Karpas-422 (cell line): ENCODE measurements around the gene PTPRCAP. TPM values are rescaled to one million over a fixed set of nuclear protein-coding genes. Genes with fewer than 3 reads are reported as not detected.
"Not testable (repeated sequence)": the region's sequence is repeated elsewhere in the genome, so short reads cannot be mapped to it uniquely, and the experiment has no call there.

Experiments used
- DNase-seq: peaks from one replicate; pipeline ENCODE4 v3.0.0-alpha.2; 2015
- H2AFZ ChIP-seq: fragments of 200-600 bp; sonication (generic); 2 replicates; pipeline ENCODE4 v1.6.1; 2014; ENCODE audit warnings: antibody characterized with exemption, low read length, mixed read lengths
- H3K27ac ChIP-seq: fragments of 200-600 bp; sonication (generic); 2 replicates; pipeline ENCODE4 v1.5.1; 2014; ENCODE audit warnings: mild to moderate bottlenecking, low read length, moderate library complexity
- H3K27me3 ChIP-seq: fragments of 200-600 bp; sonication (generic); 2 replicates; pipeline ENCODE4 v1.6.1; 2014; ENCODE audit warnings: low read length, mixed read lengths
- H3K36me3 ChIP-seq: fragments of 200-600 bp; sonication (generic); 2 replicates; pipeline ENCODE4 v1.6.1; 2014; ENCODE audit warnings: low read length, mixed read lengths; ENCODE audit not compliant: insufficient read depth
- H3K4me1 ChIP-seq: fragments of 200-600 bp; sonication (generic); 2 replicates; pipeline ENCODE4 v1.6.1; 2014; ENCODE audit warnings: mild to moderate bottlenecking, low read length, mixed read lengths
- H3K4me2 ChIP-seq: fragments of 200-600 bp; sonication (generic); 2 replicates; pipeline ENCODE4 v1.6.1; 2014; ENCODE audit warnings: low read length, low read depth, mild to moderate bottlenecking; ENCODE audit not compliant: poor library complexity, severe bottlenecking
- H3K4me3 ChIP-seq: fragments of 200-600 bp; sonication (generic); 2 replicates; pipeline ENCODE4 v1.5.1; 2014; ENCODE audit warnings: mild to moderate bottlenecking, antibody characterized with exemption, low read length, mixed read lengths
- H3K79me2 ChIP-seq: fragments of 200-600 bp; sonication (generic); 2 replicates; pipeline ENCODE4 v1.6.1; 2014; ENCODE audit warnings: mild to moderate bottlenecking, low read length, mixed read lengths
- H3K9ac ChIP-seq: fragments of 200-600 bp; sonication (generic); 2 replicates; pipeline ENCODE4 v1.6.0; 2014; ENCODE audit warnings: low read length
- H3K9me2 ChIP-seq: fragments of 200-600 bp; sonication (generic), shearing (Covaris generic); replicated peaks from 2 replicates; pipeline ENCODE4 v1.6.0; 2014; ENCODE audit warnings: mild to moderate bottlenecking, low read length, moderate library complexity; ENCODE audit not compliant: insufficient read depth
- H3K9me3 ChIP-seq: fragments of 300-700, 200-600 bp; sonication (generic); 2 replicates; pipeline ENCODE4 v1.6.1; 2014; ENCODE audit warnings: low read length, mixed read lengths
- H4K20me1 ChIP-seq: fragments of 200-600 bp; sonication (generic); 2 replicates; pipeline ENCODE4 v1.6.1; 2014; ENCODE audit warnings: mild to moderate bottlenecking, antibody characterized with exemption, low read length, low read depth; ENCODE audit not compliant: insufficient read depth
- total RNA-seq: library from RNA; depleted of rRNA; stranded (reverse); fragments of >200 nt; shearing (Covaris generic); gene quantifications from 2 replicates; pipeline ENCODE4 v1.2.3, GENCODE V29; 2014; ENCODE audit warnings: low replicate concordance

PTPRCAP gene
- total RNA-seq, 1 experiment from 2014 or later, result 161 TPM

GRCh38 chr11:67477344-67478050, 40.0 kb upstream of the PTPRCAP start:
- not testable (repeated sequence) for H3K4me2 ChIP-seq, DNase-seq, H3K27ac ChIP-seq, H3K9me2 ChIP-seq, H3K36me3 ChIP-seq, H3K4me1 ChIP-seq, H2AFZ ChIP-seq, H3K27me3 ChIP-seq, H4K20me1 ChIP-seq, H3K79me2 ChIP-seq, H3K9me3 ChIP-seq, H3K9ac ChIP-seq, H3K4me3 ChIP-seq

- not testable (repeated sequence) for H3K79me2 ChIP-seq, H3K9me3 ChIP-seq, H3K36me3 ChIP-seq, H3K4me3 ChIP-seq, H3K4me1 ChIP-seq, H3K4me2 ChIP-seq, DNase-seq, H2AFZ ChIP-seq, H3K27me3 ChIP-seq, H3K9ac ChIP-seq, H4K20me1 ChIP-seq, H3K27ac ChIP-seq, H3K9me2 ChIP-seq
These were observed 39.2 kb upstream of the PTPRCAP start for GRCh38 chr11:67476692-67477091.

GRCh38 chr11:67472882-67473281, 35.4 kb upstream of the PTPRCAP start:
- no peak overlapping the region for H3K27ac ChIP-seq
- no peak overlapping the region for H2AFZ ChIP-seq
- no peaks in the 10 kb centered on the region for H3K36me3 ChIP-seq
- H3K9me3 ChIP-seq, result no peaks in the 10 kb centered on the region
- no peak overlapping the region for H3K4me3 ChIP-seq
- H3K4me1 ChIP-seq, result peaks cover 11% of the 10 kb centered on the region
- no peaks in the 10 kb centered on the region for H3K27me3 ChIP-seq
- H3K9ac ChIP-seq, result no peak overlapping the region
- no peaks in the 10 kb centered on the region for H3K9me2 ChIP-seq
- no peaks in the 10 kb centered on the region for H4K20me1 ChIP-seq
- no peak for DNase-seq
- H3K79me2 ChIP-seq, result peaks cover 10% of the 10 kb centered on the region
- no peak overlapping the region for H3K4me2 ChIP-seq

GRCh38 chr11:67470337-67471002, 33.0 kb upstream of the PTPRCAP start:
- H2AFZ ChIP-seq, result no peak overlapping the region
- H3K9me2 ChIP-seq, result no peaks in the 10 kb centered on the region
- DNase-seq, result no peak
- no peaks in the 10 kb centered on the region for H3K36me3 ChIP-seq
- H3K9me3 ChIP-seq, result no peaks in the 10 kb centered on the region
- peaks cover 16% of the 10 kb centered on the region for H3K79me2 ChIP-seq
- no peak overlapping the region for H3K9ac ChIP-seq
- H3K4me1 ChIP-seq, result peaks cover 30% of the 10 kb centered on the region
- no peak overlapping the region for H3K4me2 ChIP-seq
- H3K27me3 ChIP-seq, result no peaks in the 10 kb centered on the region
- no peak overlapping the region for H3K27ac ChIP-seq
- no peak overlapping the region for H3K4me3 ChIP-seq
- H4K20me1 ChIP-seq, result no peaks in the 10 kb centered on the region

GRCh38 chr11:67469508-67469811, 32.0 kb upstream of the PTPRCAP start:
- peaks cover 23% of the 10 kb centered on the region for H3K79me2 ChIP-seq
- peak overlapping the region; percentile 90 for H3K4me2 ChIP-seq
- no peaks in the 10 kb centered on the region for H3K36me3 ChIP-seq
- H4K20me1 ChIP-seq, result no peaks in the 10 kb centered on the region
- H3K27me3 ChIP-seq, result no peaks in the 10 kb centered on the region
- DNase-seq, result no peak
- H3K4me3 ChIP-seq, result peak overlapping the region; percentile 87
- no peak overlapping the region for H3K27ac ChIP-seq
- no peaks in the 10 kb centered on the region for H3K9me2 ChIP-seq
- H2AFZ ChIP-seq, result peak overlapping the region; percentile 77
- H3K9me3 ChIP-seq, result no peaks in the 10 kb centered on the region
- H3K9ac ChIP-seq, result peak overlapping the region; percentile 79
- peaks cover 35% of the 10 kb centered on the region for H3K4me1 ChIP-seq

GRCh38 chr11:67468759-67469507, 31.5 kb upstream of the PTPRCAP start, which contains the start of gene TMEM134:
Gene TMEM134 (minus strand): TSS chr11:67469251. CDS start chr11:67469192, 59 bp downstream.
- peak within 1 kb of the TSS; percentile 98 for H3K9ac ChIP-seq
- H3K4me3 ChIP-seq, result peak within 1 kb of the TSS; percentile 87
- H3K79me2 ChIP-seq, result peaks cover 23% of the 10 kb centered on the region
- H3K4me2 ChIP-seq, result peak within 1 kb of the TSS; percentile 95
- H3K9me2 ChIP-seq, result no peaks in the 10 kb centered on the region
- H3K36me3 ChIP-seq, result no peaks in the 10 kb centered on the region
- DNase-seq, result peak; percentile 96
- H4K20me1 ChIP-seq, result no peaks in the 10 kb centered on the region
- no peaks in the 10 kb centered on the region for H3K27me3 ChIP-seq
- peaks cover 40% of the 10 kb centered on the region for H3K4me1 ChIP-seq
- H3K9me3 ChIP-seq, result no peaks in the 10 kb centered on the region
- H3K27ac ChIP-seq, result peak within 1 kb of the TSS; percentile 82
- peak within 1 kb of the TSS; percentile 77 for H2AFZ ChIP-seq

GRCh38 chr11:67468456-67468758, 30.9 kb upstream of the PTPRCAP start:
- peak; percentile 77 for DNase-seq
- H3K36me3 ChIP-seq, result no peaks in the 10 kb centered on the region
- peak overlapping the region; percentile 87 for H3K4me3 ChIP-seq

GRCh38 chr11:67468056-67468455, 30.6 kb upstream of the PTPRCAP start:
- Histone ChIP-seq H3K9ac (peak overlapping the region; percentile 98), H3K79me2 (peaks cover 23% of the 10 kb centered on the region), H3K9me3 (no peaks in the 10 kb centered on the region), H3K4me2 (peak overlapping the region; percentile 95), H3K4me3 (peak overlapping the region; percentile 87), H3K27me3 (no peaks in the 10 kb centered on the region), H3K4me1 (peaks cover 44% of the 10 kb centered on the region), H2AFZ (no peak overlapping the region), H3K27ac (peak overlapping the region; percentile 82), H3K36me3 (no peaks in the 10 kb centered on the region), H4K20me1 (no peaks in the 10 kb centered on the region), H3K9me2 (no peaks in the 10 kb centered on the region)
- peak; percentile 68 for DNase-seq

More at GRCh38 chr11:67468456-67468758, 30.9 kb upstream of the PTPRCAP start:
- Histone ChIP-seq H3K79me2 (peaks cover 23% of the 10 kb centered on the region), H4K20me1 (no peaks in the 10 kb centered on the region), H3K27me3 (no peaks in the 10 kb centered on the region), H3K4me1 (peaks cover 44% of the 10 kb centered on the region), H3K9ac (peak overlapping the region; percentile 98), H2AFZ (no peak overlapping the region), H3K9me3 (no peaks in the 10 kb centered on the region), H3K9me2 (no peaks in the 10 kb centered on the region), H3K4me2 (peak overlapping the region; percentile 95), H3K27ac (peak overlapping the region; percentile 82)
